ENCODE results near the gene CYP4A11.
"Not testable (repeated sequence)": the region's sequence is repeated elsewhere in the genome, so short reads cannot be mapped to it uniquely, and the experiment has no call there.

GRCh38 chr1:46990541-46990940 lies 49.3 kb upstream of the CYP4A11 start:
- TF ChIP-seq, protein P1, sequence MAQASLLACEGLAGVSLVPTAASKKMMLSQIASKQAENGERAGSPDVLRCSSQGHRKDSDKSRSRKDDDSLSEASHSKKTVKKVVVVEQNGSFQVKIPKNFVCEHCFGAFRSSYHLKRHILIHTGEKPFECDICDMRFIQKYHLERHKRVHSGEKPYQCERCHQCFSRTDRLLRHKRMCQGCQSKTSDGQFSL (CRISPR knock-in tag; IDR thresholded peaks at IDR 0.05): not testable (repeated sequence)
- TF ChIP-seq, protein P1 (tag; IDR thresholded peaks at IDR 0.05): not testable (repeated sequence)
- TF ChIP-seq POLR2A (conservative IDR thresholded peaks at IDR 0.05); RNF2 (IDR thresholded peaks at IDR 0.05); RBBP5 (IDR thresholded peaks at IDR 0.05; ENCODE audit: borderline replicate concordance, insufficient read depth, low read length, poor library complexity, severe bottlenecking); CTCF (IDR thresholded peaks at IDR 0.05 in 2 of 3, conservative IDR thresholded peaks at IDR 0.05 in 1 of 3; ENCODE audit: insufficient read depth in 2 of 3, low read depth in 1 of 3, low read length in 3 of 3); RCOR1 (IDR thresholded peaks at IDR 0.05; ENCODE audit: borderline replicate concordance in 1 of 2, low read depth in 2 of 2, low read length in 2 of 2); NFRKB (IDR thresholded peaks at IDR 0.05; ENCODE audit: low read depth); POLR2G (IDR thresholded peaks at IDR 0.05; ENCODE audit: low read depth, low read length); NCOR1 (IDR thresholded peaks at IDR 0.05); POLR2AphosphoS5 (IDR thresholded peaks at IDR 0.05; ENCODE audit: control insufficient read depth, insufficient read depth, low read depth, low read length): not testable (repeated sequence)
- TF ChIP-seq, protein P2, sequence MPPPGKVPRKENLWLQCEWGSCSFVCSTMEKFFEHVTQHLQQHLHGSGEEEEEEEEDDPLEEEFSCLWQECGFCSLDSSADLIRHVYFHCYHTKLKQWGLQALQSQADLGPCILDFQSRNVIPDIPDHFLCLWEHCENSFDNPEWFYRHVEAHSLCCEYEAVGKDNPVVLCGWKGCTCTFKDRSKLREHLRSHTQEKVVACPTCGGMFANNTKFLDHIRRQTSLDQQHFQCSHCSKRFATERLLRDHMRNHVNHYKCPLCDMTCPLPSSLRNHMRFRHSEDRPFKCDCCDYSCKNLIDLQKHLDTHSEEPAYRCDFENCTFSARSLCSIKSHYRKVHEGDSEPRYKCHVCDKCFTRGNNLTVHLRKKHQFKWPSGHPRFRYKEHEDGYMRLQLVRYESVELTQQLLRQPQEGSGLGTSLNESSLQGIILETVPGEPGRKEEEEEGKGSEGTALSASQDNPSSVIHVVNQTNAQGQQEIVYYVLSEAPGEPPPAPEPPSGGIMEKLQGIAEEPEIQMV (tag; conservative IDR thresholded peaks at IDR 0.05; ENCODE audit: low read depth): not testable (repeated sequence)
- TF ChIP-seq, protein P3, sequence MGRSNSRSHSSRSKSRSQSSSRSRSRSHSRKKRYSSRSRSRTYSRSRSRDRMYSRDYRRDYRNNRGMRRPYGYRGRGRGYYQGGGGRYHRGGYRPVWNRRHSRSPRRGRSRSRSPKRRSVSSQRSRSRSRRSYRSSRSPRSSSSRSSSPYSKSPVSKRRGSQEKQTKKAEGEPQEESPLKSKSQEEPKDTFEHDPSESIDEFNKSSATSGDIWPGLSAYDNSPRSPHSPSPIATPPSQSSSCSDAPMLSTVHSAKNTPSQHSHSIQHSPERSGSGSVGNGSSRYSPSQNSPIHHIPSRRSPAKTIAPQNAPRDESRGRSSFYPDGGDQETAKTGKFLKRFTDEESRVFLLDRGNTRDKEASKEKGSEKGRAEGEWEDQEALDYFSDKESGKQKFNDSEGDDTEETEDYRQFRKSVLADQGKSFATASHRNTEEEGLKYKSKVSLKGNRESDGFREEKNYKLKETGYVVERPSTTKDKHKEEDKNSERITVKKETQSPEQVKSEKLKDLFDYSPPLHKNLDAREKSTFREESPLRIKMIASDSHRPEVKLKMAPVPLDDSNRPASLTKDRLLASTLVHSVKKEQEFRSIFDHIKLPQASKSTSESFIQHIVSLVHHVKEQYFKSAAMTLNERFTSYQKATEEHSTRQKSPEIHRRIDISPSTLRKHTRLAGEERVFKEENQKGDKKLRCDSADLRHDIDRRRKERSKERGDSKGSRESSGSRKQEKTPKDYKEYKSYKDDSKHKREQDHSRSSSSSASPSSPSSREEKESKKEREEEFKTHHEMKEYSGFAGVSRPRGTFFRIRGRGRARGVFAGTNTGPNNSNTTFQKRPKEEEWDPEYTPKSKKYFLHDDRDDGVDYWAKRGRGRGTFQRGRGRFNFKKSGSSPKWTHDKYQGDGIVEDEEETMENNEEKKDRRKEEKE (IDR thresholded peaks at IDR 0.05; ENCODE audit: borderline replicate concordance in 1 of 2, control insufficient read depth in 1 of 2, low read depth in 2 of 2, low read length in 1 of 2): not testable (repeated sequence)
- TF ChIP-seq, protein P4, sequence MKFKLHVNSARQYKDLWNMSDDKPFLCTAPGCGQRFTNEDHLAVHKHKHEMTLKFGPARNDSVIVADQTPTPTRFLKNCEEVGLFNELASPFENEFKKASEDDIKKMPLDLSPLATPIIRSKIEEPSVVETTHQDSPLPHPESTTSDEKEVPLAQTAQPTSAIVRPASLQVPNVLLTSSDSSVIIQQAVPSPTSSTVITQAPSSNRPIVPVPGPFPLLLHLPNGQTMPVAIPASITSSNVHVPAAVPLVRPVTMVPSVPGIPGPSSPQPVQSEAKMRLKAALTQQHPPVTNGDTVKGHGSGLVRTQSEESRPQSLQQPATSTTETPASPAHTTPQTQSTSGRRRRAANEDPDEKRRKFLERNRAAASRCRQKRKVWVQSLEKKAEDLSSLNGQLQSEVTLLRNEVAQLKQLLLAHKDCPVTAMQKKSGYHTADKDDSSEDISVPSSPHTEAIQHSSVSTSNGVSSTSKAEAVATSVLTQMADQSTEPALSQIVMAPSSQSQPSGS (CRISPR knock-in tag; IDR thresholded peaks at IDR 0.05): not testable (repeated sequence)
- TF ChIP-seq, protein P5, sequence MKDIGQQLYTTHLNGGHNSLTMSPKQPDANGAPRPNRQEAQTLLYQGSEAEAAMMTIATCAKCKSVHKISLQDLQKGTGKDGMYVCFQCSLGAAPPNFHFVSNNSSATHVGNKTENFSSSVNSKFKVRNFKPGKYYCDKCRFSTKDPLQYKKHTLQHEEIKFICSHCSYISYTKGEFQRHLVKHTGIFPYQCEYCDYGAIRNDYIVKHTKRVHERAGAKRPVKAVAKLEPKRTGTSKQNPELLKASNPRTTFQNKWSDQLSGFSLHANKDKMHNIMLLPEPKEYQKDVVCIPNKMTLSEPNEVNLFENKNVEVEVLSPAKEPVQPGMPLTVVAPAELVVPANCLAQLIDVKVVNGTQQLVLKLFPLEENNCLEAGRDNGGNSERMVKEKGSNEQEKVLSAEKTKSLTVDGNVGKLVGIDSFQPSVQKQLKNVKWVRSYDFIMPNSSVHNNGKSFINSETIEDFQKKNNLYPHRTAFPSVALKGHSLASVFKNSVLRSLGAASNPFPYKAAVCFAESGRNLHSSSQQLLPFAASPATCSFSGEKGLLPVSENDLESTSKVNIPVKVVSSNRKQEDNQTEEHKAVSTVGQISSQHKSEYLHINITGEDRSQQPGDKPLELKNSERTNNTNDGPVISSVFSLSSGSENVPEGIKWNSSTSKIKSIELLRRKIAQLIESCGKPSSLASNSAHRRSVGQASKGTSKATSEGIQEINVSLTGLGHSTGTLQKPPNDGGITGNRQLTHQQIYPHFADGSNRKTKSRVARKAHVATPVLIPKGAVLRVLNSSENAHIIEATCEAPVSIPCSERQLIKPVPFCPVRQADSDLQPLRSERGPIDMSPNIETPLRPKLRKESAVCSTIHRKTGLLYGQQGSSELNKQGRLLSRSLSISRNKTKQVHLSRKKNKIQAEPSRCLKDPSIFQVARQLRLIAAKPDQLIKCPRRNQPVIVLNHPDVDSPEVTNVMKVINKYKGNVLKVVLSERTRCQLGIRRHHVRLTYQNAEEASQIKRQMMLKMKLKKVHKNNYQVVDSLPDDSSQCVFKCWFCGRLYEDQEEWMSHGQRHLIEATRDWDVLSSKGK (CRISPR knock-in tag; IDR thresholded peaks at IDR 0.05): not testable (repeated sequence)

All from K562 (cell line).